Urinary bladder (tissue), 4 donors: ENCODE results near the gene TEX51. TPM values are rescaled to one million over a fixed set of nuclear protein-coding genes. Genes with fewer than 3 reads are reported as not detected.

Experiments
- DNase-seq: peaks from one replicate; pipeline ENCODE4 v3.0.0-alpha.2; 2015; ENCODE audit errors: extremely low spot score
- H3K27ac ChIP-seq: one replicate; pipeline ENCODE4 v1.5.1; 2013; ENCODE audit warnings: low read depth, mild to moderate bottlenecking, moderate library complexity
- H3K36me3 ChIP-seq: one replicate; pipeline ENCODE4 v1.6.1; 2013; ENCODE audit warnings: mild to moderate bottlenecking, moderate library complexity; ENCODE audit not compliant: insufficient read depth
- H3K4me1 ChIP-seq: one replicate; pipeline ENCODE4 v1.6.1; 2013; ENCODE audit warnings: mild to moderate bottlenecking, moderate library complexity; ENCODE audit not compliant: insufficient read depth
- H3K4me3 ChIP-seq: one replicate; pipeline ENCODE4 v1.5.1; 2013; ENCODE audit warnings: low read depth, low read length
- WGBS: extraction: QIAGEN DNeasy Blood & Tissue Kit; methylation state at CpG from one replicate; pipeline ENCODE4 v1.1.7; 2013; 5-methylcytosine and 5-hydroxymethylcytosine counted together
- polyA plus RNA-seq: library from polyadenylated mRNA; stranded (reverse); fragments of 200-250 nt; gene quantifications from one replicate; pipeline ENCODE4 v1.2.3, GENCODE V29; 2013
- total RNA-seq: library from RNA; depleted of rRNA; stranded (reverse); fragments of >200 nt; gene quantifications from one replicate; pipeline ENCODE4 v1.2.3, GENCODE V29; 2014
- donor health status: healthy with polysubstance abuse.
- donor health status: healthy.

TEX51 gene
- total and polyA plus RNA-seq, 2 donors: not detected

DNA sequence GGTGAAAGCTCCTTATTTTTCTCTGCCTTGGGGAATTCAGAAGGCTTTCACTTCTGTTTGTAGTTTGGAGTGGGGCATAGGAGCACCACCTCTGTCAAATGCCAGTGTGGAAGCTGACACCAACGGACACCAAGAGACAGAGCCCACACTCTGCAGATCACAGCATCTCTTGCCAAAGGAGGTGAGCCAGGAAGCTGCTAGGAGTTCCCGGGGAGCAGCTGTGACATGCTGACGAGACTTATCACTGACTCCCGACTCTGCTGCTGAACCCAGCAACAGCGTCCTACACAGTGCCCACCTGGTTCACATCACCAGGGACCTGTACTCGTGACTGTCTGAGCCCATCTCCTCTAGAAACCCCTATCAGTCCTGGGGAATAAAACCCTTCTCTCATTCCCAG, 8.1 kb downstream of the TEX51 start:
- Histone ChIP-seq H3K36me3 (no peaks in the 10 kb centered on the region), H3K4me3 (no peak overlapping the region), H3K4me1 (no peaks in the 10 kb centered on the region), H3K27ac (no peak overlapping the region)
- no peak for DNase-seq
- 41% methylated on average over 6 of the region's 6 CpGs for WGBS

DNA sequence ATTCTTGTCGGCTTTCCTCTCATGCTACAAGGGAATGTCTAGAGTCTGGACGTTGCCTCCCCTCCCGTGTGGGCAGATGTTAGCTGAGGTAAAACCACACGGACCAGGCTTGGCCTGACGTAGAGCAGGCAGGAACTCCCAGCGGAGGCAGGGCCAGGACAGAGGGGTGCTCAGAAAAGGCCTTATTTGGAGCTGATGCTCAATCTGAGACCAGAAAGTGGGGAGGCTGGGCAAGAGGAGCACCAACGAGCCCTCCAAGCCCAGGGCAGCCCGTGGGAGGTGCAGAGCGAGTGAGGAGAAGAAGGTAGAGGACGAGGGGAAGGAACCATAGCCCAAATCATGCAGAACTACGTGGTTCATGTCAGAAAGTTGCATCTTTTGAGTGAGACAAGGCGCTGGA, 9.0 kb downstream of the TEX51 start:
- 75% methylated on average over 12 of the region's 12 CpGs for WGBS
- H3K27ac ChIP-seq: no peak overlapping the region
- DNase-seq: no peak

DNA sequence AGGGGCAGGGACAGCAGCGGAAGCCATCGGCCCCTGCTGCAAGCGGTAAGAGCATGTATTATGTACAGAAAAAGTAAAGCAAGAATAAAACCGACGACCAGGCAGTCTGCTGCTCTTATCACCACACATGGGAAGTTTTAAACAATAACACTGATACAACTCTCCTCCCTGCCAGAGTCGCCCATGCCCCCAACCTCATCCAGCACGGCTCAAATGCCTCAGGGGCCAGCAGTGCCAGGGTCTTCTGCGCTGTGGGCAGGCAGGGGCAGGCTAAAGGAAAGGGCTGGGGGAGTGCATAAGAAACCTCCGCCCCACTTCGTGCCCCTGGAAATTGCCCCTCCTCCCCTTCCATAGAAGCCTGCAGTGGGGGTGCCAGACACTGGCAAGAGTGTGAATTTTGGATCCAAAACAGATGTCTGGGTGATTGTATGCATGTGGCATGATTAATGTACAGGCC, 10.1 kb downstream of the TEX51 start:
- DNase-seq: no peak
- no peak overlapping the region for H3K27ac ChIP-seq
- 30% methylated on average over 10 of the region's 10 CpGs for WGBS
- no peak overlapping the region for H3K4me3 ChIP-seq
- no peaks in the 10 kb centered on the region for H3K36me3 ChIP-seq
- H3K4me1 ChIP-seq: no peaks in the 10 kb centered on the region

More for the DNA sequence above, 9.0 kb downstream of the TEX51 start:
- Histone ChIP-seq H3K4me3 (no peak overlapping the region), H3K4me1 (no peaks in the 10 kb centered on the region), H3K36me3 (no peaks in the 10 kb centered on the region)

DNA sequence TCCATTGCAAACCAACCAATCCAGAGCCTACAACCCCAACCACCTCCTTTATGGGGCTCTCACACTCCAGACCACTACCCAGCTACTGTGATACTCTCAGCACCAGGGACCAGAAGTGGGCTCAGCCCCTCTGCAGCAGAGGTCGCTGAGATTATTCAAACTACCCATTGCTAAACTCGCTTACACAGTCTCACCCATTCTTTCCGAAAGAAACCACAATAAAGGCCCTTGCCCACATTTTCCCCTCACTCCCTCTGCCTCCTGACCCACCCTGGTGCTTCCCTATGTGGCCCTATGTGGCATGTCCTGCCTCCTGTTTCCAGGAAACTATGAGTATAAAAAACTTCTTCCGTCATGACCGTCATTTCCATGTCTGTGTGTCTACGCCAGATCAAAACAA, 10.7 kb downstream of the TEX51 start:
- 71% methylated on average over 6 of the region's 6 CpGs for WGBS
- Histone ChIP-seq H3K4me1 (no peaks in the 10 kb centered on the region), H3K27ac (no peak overlapping the region), H3K36me3 (no peaks in the 10 kb centered on the region), H3K4me3 (no peak overlapping the region)
- no peak for DNase-seq

DNA sequence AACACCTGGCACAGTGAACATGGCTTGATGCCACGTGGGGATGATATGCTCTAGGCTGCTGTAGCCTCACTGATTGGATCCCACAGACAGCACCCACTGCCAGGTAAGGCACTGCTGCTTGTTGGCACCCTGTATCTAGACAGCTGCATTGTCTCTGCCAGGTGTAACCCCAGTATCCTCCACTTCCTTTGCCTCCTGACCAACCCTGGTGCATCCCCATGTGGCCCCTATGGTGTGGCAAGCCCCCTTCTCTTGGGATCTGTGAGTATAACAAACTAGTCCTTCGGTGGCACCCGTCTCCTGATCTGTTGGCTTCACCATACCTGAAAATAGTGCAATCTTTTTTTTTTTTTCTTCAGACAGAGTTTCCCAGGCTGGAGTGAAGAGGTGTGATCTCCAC, 11.1 kb downstream of the TEX51 start:
- H3K4me1 ChIP-seq: no peaks in the 10 kb centered on the region
- DNase-seq: no peak
- WGBS: 88% methylated on average over 3 of the region's 3 CpGs
- no peak overlapping the region for H3K4me3 ChIP-seq
- no peak overlapping the region for H3K27ac ChIP-seq
- H3K36me3 ChIP-seq: no peaks in the 10 kb centered on the region

DNA sequence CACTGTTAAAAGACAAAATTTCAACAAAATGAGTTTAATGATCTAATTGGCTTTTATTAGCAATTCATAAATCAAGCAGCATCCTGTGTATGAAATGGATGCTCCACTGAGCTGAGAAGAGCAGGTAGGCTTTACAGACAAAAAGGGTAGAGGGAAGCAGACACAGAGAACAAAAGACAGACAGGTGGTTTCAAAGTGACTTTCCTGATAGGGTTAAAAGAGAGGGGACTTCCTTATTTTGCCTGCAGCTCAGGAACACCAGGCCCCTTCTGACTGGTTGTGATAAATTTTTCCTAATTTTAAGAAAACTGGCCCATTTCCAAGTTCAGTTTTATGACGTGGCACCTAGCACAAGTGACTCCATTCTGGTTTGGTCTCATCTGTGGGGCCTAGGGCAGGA, 11.9 kb downstream of the TEX51 start:
- DNase-seq: no peak
- no peak overlapping the region for H3K27ac ChIP-seq
- WGBS: 56% methylated on average over 1 of the region's 1 CpG
- H3K36me3 ChIP-seq: no peaks in the 10 kb centered on the region
- H3K4me3 ChIP-seq: no peak overlapping the region
- no peaks in the 10 kb centered on the region for H3K4me1 ChIP-seq

DNA sequence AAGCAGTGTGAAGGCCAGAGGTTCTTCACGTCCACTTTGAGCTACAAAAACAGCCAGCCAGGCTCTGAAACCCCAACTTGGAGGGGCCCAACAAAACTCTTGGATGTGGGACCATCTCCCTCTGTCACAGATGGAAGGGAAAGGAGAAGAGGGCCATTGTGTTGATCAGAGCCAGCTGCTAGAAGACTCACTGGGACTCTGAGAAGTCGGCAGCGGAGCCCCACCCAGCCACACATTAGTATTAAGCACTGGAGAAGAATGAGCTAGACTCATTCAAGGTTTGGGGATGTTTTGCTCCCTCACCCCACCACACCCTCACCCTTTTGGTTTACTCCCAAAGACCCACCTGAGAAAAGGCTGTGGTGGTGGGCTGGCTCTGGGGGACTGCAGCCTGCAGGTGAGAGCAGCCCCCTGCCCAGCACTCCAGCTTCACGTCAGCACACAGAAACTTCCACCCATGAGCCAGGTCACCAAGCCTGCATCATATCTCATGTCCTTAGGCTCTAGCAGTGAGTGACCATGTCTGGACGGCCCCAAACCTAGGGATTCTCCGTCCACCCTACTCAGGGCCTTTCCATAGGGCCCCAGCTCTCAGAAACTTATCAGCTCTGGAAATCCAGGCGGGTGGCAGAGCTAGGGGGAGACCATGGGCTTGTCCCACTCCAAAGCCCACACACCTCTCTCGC, 12.6 kb downstream of the TEX51 start:
- 95% methylated on average over 8 of the region's 8 CpGs for WGBS

DNA sequence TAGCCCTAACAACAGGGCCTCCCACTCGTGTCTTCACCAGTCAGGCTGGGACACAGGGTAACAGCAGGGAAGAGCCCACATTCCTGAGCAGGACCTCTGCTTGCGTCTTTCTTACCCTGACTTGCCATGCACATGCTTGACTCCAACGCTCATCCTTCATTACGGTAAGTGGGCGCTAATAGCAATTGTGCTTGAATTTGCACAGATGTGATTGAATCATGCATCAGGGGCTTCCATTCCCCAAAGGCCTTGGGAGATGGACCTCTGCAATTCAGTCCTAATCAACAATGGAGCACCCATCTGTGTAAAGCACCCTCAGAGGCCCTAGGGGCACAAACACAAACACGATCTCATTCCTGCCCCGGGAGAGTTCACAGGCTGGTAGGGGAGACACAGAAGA, 13.5 kb downstream of the TEX51 start:
- H3K27ac ChIP-seq: no peak overlapping the region
- 77% methylated on average over 7 of the region's 7 CpGs for WGBS
- no peaks in the 10 kb centered on the region for H3K4me1 ChIP-seq
- H3K36me3 ChIP-seq: no peaks in the 10 kb centered on the region
- no peak overlapping the region for H3K4me3 ChIP-seq
- DNase-seq: no peak

More for the DNA sequence above, 12.6 kb downstream of the TEX51 start:
- H3K36me3 ChIP-seq: no peaks in the 10 kb centered on the region
- no peak for DNase-seq
- H3K4me3 ChIP-seq: no peak overlapping the region
- H3K4me1 ChIP-seq: no peaks in the 10 kb centered on the region
- H3K27ac ChIP-seq: no peak overlapping the region

DNA sequence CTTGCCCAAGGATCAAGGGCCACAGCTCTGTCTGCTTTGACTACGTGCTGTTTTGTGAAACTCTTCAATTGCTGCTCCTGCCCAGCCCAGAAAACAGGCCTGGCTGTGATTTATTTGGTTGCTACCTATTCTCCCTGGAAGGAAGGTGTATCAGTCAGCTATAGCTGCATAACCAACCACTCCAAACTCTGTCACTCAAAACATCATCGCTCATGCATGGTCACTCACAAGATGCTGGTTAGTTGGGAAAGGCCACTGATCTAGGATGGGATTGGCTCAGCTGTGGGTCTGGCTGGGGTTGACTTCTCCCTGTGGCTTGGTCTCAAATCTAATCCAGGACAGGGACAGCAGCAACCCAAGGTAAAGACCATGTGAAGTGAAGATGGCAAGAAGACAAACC, 14.6 kb downstream of the TEX51 start:
- Histone ChIP-seq H3K36me3 (no peaks in the 10 kb centered on the region), H3K27ac (no peak overlapping the region), H3K4me3 (no peak overlapping the region), H3K4me1 (no peaks in the 10 kb centered on the region)
- DNase-seq: no peak
- 89% methylated on average over 2 of the region's 2 CpGs for WGBS

DNA sequence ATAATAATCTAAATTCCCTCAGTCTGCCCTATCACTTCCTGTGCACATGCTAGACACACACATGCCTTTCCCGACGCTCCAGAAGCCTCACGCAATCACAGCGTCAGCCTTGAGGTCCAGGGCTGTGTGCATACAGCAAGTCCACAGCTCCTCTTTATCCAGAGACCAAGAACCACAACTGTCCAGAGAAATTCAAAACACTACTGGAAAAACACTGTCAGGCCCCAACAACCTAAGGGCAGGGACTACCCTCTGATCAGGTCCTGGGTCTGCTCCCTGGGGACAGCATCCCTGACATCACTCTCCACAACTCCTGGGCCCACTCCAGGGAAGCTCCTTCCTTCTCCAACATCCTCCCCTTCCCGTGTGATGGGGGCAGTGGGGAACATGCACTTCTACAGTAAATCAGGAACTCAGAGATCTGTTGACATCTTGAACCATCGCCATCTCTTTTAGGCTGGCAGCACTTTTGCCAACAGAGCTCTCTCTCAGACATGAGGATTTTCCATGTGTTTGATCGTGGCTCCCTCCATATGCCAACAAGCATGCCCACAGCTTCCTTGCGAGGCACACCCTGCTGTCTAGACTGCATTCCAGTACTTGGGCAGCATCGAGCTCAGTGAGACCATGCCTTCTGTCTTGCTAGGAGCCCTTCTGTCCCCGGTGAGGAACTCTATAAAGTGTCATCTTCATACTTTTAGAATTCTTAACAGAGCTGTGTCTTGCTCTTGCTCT, 15.4 kb downstream of the TEX51 start:
- Histone ChIP-seq H3K4me1 (no peaks in the 10 kb centered on the region), H3K36me3 (no peaks in the 10 kb centered on the region), H3K27ac (no peak overlapping the region), H3K4me3 (no peak overlapping the region)
- WGBS: 84% methylated on average over 10 of the region's 10 CpGs
- DNase-seq: no peak

DNA sequence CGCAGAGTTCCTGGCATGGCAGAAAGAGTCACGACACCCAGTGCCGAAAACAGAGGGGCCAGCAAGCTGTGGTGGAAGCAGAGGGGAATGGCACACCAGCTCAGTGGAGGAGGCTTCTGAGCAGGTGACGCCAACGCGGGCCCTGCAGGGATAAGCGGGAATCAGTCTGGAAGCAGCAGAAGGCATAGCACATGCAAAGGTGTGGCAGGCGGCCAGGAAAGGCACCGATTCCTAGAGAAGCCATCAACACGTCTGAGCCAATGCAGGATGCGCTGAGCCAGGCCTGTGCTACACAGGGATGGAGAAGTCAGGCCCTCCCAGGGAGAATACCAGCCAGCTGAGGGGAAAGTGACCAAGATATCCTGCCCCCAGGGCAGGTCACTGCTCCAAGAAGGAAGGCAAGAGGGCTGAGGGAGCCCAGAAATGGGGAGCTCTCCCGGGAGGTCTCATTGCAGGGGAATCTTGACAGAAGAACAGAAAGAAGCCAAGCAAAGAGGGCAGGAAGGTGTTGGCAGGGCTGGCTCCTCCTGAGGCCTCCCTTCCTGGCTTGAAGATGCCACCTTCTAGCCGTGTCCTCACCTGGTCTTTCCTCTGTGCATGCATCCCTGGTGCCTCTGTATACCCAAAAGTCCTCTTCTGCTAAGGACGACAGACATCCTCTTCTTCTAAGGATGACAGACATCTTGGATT, 16.3 kb downstream of the TEX51 start:
- Histone ChIP-seq H3K27ac (no peak overlapping the region), H3K36me3 (no peaks in the 10 kb centered on the region), H3K4me3 (no peak overlapping the region), H3K4me1 (no peaks in the 10 kb centered on the region)
- no peak for DNase-seq
- WGBS: 85% methylated on average over 14 of the region's 14 CpGs

DNA sequence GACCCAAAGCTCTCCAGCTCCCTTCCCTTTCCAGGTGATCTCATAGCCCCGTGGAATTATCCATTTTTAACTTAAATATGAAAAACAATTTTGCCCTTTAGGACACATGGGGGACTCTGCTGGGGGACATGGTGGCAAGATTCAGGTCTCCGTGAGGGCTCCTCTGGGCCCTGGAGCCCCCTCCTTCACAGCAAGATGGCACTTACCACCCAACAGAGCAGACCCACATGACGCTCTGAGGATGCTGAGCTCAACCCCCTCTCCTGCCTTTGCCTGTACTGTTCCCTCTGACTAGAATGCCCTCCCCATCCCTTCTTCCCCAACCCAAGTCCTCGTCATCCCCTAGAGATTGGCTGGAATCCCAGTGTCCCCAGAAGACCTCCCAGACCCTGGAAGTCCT, 17.2 kb downstream of the TEX51 start:
- 85% methylated on average over 4 of the region's 4 CpGs for WGBS
- no peaks in the 10 kb centered on the region for H3K36me3 ChIP-seq
- no peak for DNase-seq

DNA sequence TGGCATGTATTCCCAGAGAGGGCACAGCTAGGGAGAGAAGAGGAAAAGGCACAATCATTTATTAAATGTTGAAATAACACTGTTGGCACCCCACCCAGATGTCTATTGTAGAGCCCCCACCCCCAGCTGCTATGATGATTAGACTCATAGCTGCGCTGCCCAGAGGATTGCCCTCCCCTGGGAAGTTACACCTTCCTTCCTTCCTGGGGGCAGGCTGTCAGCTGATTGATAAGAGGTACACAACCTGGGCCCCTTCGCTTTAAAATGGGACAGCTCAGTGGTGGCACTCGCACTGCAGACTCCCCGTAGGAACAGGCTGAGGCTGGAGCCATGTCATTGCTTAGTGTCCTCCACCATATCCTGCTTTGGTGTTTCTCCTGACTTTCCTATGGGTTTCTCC, 18.1 kb downstream of the TEX51 start:
- WGBS: 92% methylated on average over 4 of the region's 4 CpGs
- no peaks in the 10 kb centered on the region for H3K36me3 ChIP-seq
- no peaks in the 10 kb centered on the region for H3K4me1 ChIP-seq
- no peak overlapping the region for H3K4me3 ChIP-seq
- DNase-seq: no peak
- H3K27ac ChIP-seq: no peak overlapping the region

More for the DNA sequence above, 17.2 kb downstream of the TEX51 start:
- Histone ChIP-seq H3K4me1 (no peaks in the 10 kb centered on the region), H3K4me3 (no peak overlapping the region), H3K27ac (no peak overlapping the region)

DNA sequence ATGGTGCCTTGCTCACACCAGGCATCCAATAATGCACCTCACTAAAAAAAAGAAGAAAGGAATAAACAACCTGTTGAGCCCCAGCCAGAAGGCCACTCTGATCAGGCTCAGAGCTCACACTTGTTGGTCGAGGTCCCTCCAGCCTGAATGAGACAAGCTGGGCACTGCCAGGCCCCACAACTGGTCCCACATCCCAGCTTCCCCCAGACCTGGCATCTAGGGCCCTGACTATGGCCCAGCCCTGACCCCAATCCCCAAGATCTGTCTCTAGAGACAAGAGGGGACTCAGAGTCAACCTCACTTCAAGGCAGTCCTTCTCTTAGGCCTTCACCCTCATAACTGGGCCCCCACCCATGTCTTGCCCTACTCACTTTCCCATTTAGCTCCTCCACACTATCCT, 22.4 kb downstream of the TEX51 start:
- DNase-seq: no peak
- Histone ChIP-seq H3K27ac (no peak overlapping the region), H3K36me3 (no peaks in the 10 kb centered on the region), H3K4me3 (no peak overlapping the region), H3K4me1 (no peaks in the 10 kb centered on the region)
- 56% methylated on average over 1 of the region's 1 CpG for WGBS
